DMS 273 (cell line): ENCODE data around the gene TRIM22.

ENCODE experiments used
- DNase-seq: peaks from one replicate; lab custom pipeline; 2025; ENCODE audit not compliant: unreplicated experiment; lab: John Stamatoyannopoulos, UW

TRIM22 gene

GRCh38 chr11:5737670-5738392, 48.2 kb downstream of the TRIM22 start:
- DNase-seq = no peak

- no peak for DNase-seq
Measured at GRCh38 chr11:5738431-5738830, 48.8 kb downstream of the TRIM22 start.

- DNase-seq = no peak
Measured at GRCh38 chr11:5746614-5747013, 57.0 kb downstream of the TRIM22 start.

DNA sequence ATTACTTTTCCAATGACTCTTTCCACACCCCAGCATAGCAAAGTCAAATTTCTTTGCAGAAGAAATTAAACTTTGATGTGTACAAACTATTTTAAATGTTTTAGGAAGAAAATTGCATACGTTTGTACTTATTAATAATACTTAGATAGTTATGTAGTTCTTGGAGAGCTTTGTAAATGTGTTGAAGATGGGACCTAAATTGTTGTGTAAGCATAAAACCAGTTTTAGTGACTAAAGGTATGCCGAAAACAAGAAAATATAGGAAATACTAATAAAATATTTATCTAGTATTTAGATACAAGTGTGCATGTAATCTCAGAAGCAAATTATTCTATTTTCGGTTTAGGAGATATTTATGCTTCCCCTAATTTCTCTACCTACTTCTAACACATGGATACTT, 60.2 kb downstream of the TRIM22 start:
- no peak for DNase-seq

- DNase-seq = no peak
Measured at GRCh38 chr11:5753943-5754342, 64.4 kb downstream of the TRIM22 start, which contains the start of gene OR52N4. Gene OR52N4 (plus strand): TSS chr11:5754243. CDS start chr11:5754741, 498 bp downstream.
